Brain microvascular endothelial cell (primary cell): ENCODE data around the gene DPF1.

ENCODE experiments used
- DNase-seq: peaks from one replicate; pipeline ENCODE4 v3.0.0-alpha.2; 2020
- H3K27ac ChIP-seq: fragments of 250-450 bp; sonication (Bioruptor Pico); 2 replicates; pipeline ENCODE4 v1.5.1; 2020; ENCODE audit warnings: mild to moderate bottlenecking, moderate library complexity
- H3K27me3 ChIP-seq: fragments of 250-450 bp; sonication (Bioruptor Pico); replicated peaks from 2 replicates; pipeline ENCODE4 v1.5.1; 2020; ENCODE audit warnings: mild to moderate bottlenecking
- H3K36me3 ChIP-seq: fragments of 250-450 bp; sonication (Bioruptor Pico); replicated peaks from 2 replicates; pipeline ENCODE4 v1.5.1; 2020; ENCODE audit warnings: mild to moderate bottlenecking
- H3K4me3 ChIP-seq: 2 replicates; pipeline ENCODE4 v1.5.1; 2011; ENCODE audit warnings: low read depth, mild to moderate bottlenecking, control low read depth, low read length, moderate library complexity
- CTCF ChIP-seq: IDR thresholded peaks from 2 replicates; pipeline ENCODE4 v1.5.1; 2011; ENCODE audit warnings: low read depth, mild to moderate bottlenecking, moderate library complexity, low read length, control low read depth, inconsistent platforms; ENCODE audit errors: missing control alignments
- in situ Hi-C: cut with HindIII; loops from 2 replicates; pipeline ENCODE4 v1.10.0; 2017; ENCODE audit warnings: low sequenced_read_pairs, low pct_ligation_motif_present

Gene DPF1

GRCh38 chr19:38180071-38180470 lies 44.0 kb downstream of the DPF1 start:
- no peak overlapping the region for H3K27ac ChIP-seq
- TF ChIP-seq CTCF: no peak
- in situ Hi-C loops: no loop called here
- no peaks in the 10 kb centered on the region for H3K27me3 ChIP-seq
- H3K36me3 ChIP-seq: peaks cover 24% of the 10 kb centered on the region
- no peak overlapping the region for H3K4me3 ChIP-seq
- DNase-seq: no peak

- Histone ChIP-seq H3K27me3 (no peaks in the 10 kb centered on the region), H3K36me3 (peaks cover 9% of the 10 kb centered on the region), H3K27ac (no peak overlapping the region), H3K4me3 (no peak overlapping the region)
- no peak for TF ChIP-seq CTCF
- in situ Hi-C loops: no loop called here
- DNase-seq: no peak
Observed at GRCh38 chr19:38175422-38175821, 48.6 kb downstream of the DPF1 start.

GRCh38 chr19:38173291-38174041 lies 50.6 kb downstream of the DPF1 start:
- in situ Hi-C loops: no loop called here
- H3K36me3 ChIP-seq: peaks cover 14% of the 10 kb centered on the region
- H3K4me3 ChIP-seq: no peak overlapping the region
- no peak overlapping the region for H3K27ac ChIP-seq
- no peak for TF ChIP-seq CTCF
- no peaks in the 10 kb centered on the region for H3K27me3 ChIP-seq
- DNase-seq: no peak

- no peak for TF ChIP-seq CTCF
- H3K4me3 ChIP-seq: no peak overlapping the region
- peaks cover 20% of the 10 kb centered on the region for H3K36me3 ChIP-seq
- H3K27me3 ChIP-seq: no peaks in the 10 kb centered on the region
- no peak for DNase-seq
- no peak overlapping the region for H3K27ac ChIP-seq
- in situ Hi-C loops: no loop called here
Observed at GRCh38 chr19:38172001-38172400, 52.0 kb downstream of the DPF1 start.

- no peak for DNase-seq
- in situ Hi-C loops: no loop called here
- no peak overlapping the region for H3K27ac ChIP-seq
- H3K4me3 ChIP-seq: no peak overlapping the region
- H3K36me3 ChIP-seq: peaks cover 20% of the 10 kb centered on the region
- no peak for TF ChIP-seq CTCF
- no peaks in the 10 kb centered on the region for H3K27me3 ChIP-seq
Observed at GRCh38 chr19:38170334-38170733, 53.7 kb downstream of the DPF1 start.

- no peak overlapping the region for H3K4me3 ChIP-seq
- no peak for DNase-seq
- no peaks in the 10 kb centered on the region for H3K27me3 ChIP-seq
- TF ChIP-seq CTCF: no peak
- H3K27ac ChIP-seq: no peak overlapping the region
- H3K36me3 ChIP-seq: peaks cover 37% of the 10 kb centered on the region
- in situ Hi-C loops: no loop called here
Observed at GRCh38 chr19:38168637-38169036, 55.4 kb downstream of the DPF1 start.
